NCI-H1105 (cell line): ENCODE data around the gene TTLL11.

Experiments used
- DNase-seq: peaks from one replicate; lab custom pipeline; 2025; lab: John Stamatoyannopoulos, UW

TTLL11 gene, protein sequence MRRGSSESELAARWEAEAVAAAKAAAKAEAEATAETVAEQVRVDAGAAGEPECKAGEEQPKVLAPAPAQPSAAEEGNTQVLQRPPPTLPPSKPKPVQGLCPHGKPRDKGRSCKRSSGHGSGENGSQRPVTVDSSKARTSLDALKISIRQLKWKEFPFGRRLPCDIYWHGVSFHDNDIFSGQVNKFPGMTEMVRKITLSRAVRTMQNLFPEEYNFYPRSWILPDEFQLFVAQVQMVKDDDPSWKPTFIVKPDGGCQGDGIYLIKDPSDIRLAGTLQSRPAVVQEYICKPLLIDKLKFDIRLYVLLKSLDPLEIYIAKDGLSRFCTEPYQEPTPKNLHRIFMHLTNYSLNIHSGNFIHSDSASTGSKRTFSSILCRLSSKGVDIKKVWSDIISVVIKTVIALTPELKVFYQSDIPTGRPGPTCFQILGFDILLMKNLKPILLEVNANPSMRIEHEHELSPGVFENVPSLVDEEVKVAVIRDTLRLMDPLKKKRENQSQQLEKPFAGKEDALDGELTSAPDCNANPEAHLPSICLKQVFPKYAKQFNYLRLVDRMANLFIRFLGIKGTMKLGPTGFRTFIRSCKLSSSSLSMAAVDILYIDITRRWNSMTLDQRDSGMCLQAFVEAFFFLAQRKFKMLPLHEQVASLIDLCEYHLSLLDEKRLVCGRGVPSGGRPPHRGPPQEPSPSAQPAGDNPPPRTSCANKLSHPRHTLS

GRCh38 chr9:122092611-122093506 lies at the start of gene TTLL11:
Gene TTLL11 (minus strand): TSS chr9:122093308. CDS start chr9:122093148, 160 bp downstream.
- DNase-seq: peak; percentile 88

DNA sequence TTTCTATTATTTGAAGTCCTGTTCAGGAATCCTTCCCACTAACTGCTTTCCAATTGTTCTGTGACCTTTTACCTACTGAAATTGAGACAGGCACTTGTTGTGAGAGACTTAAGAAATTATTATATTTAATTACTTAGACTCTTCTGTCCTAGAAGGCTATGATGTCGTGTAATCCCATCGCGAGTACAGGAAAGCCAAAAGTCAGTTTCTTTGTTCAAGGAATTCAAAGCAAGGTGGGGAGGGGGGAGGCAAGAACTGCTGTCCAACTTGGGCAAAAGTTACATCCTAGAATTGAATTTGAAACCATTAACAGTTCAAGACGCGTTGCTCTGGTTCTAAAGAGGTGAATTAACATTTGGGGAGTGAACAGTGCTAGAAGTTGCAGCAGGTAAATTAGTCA lies 48.6 kb upstream of the TTLL11 start:
- no peak for DNase-seq

GRCh38 chr9:122140368-122141193 lies 47.5 kb upstream of the TTLL11 start:
- no peak for DNase-seq

DNA sequence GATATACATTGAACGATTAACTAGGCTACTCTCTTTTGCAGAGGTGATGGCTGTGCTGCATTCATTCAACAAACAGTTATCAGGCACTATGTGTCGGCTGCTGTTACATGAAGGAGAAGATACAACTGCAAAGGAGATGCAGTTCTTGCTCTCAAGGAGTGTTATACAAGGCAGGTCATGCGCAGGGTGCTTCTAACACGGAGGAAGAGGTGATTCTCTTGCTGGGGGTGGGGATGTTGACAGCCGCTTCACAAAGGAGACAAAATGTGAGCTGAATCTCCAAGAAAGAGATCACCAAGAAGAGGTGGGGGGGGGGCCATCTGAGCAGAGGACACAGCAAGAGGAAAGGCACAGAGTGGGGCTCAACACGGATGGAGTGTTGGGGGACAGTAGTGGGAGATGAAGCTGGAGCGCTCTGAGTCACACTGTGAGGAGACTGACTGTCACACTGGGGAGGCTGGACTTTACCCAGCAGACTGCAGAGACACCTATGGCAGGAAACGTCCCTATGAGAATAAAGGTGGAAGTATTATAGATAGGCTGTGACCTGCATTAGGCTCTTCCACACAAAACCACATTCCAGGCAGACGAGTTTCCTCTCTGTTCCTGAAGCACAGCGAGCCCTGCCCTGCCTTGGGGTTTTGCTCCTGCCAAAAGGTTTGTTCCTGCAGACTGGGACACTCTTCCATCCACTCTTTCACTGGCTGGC lies 45.6 kb upstream of the TTLL11 start:
- DNase-seq: no peak

DNA sequence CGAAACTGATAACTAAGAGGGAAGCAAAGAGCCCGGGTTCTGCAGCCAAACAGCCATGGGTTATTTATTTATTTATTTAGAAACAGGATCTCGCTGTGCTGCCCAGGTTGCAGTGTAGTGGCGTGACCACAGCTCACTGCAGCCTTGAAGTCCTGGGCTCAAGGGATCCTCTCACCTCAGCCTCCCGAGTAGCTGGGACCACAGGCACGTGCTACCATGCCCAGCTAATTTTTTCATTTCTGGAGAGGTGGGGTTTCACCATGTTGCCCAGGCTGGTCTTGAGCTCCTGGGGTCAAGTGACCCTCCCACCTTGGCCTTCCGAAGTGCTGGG lies 42.4 kb upstream of the TTLL11 start:
- DNase-seq: no peak

DNA sequence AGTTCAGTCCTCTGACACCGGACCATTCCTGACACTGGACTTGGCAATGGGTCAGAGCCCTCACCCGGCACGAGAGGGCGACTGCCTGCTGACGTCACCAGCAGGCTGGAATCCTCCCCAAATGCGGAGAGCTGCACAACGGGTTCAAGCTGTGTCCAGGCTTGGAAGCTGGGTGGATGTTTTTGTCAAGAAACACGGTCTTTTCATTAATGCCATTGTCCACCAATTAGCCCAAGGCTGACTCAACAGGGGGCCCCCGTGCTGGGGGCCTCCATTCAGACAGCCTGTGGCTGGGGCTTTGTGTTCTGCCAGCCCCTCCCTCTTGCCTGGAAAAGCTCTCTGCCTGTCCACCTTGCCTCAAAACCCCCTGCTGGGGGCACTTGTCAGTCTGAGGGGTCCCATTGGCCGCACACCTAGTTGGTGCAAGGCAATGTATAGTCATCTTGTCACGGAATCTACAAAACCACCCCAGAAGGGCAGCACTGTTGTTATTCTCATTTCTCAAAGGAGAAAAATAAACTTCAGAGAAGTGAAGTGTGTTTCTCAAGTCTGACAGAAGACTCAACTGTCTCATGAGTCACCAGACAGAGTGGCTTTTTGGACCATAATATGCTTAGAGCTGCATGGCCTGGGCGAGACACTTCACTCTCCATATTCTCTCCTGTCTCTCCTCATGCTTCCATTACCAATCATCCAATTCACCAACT lies 41.9 kb upstream of the TTLL11 start:
- DNase-seq: no peak

- DNase-seq: no peak
Measured at GRCh38 chr9:122133984-122134535, 41.0 kb upstream of the TTLL11 start.

GRCh38 chr9:122133263-122133983 lies 40.3 kb upstream of the TTLL11 start:
- DNase-seq: no peak

DNA sequence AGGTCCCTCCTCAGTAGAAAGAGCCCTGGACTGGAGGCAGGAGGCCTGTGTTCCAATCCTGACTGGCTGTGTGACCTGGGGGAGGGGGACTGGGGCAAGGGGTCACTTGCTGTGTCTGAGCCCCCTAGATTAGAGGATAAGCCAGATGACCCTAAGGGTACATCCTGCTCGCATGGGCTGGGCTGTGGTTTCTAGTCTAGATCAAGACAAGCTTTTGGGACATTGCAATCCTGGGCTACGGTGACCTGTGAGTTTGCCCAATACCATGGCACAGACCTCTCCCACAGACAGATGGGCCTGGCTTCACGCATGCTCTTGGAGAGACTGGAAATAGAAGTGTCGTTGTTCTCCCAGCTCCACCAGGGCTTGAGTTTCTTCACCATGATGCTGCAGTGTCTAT lies 39.4 kb upstream of the TTLL11 start:
- no peak for DNase-seq

DNA sequence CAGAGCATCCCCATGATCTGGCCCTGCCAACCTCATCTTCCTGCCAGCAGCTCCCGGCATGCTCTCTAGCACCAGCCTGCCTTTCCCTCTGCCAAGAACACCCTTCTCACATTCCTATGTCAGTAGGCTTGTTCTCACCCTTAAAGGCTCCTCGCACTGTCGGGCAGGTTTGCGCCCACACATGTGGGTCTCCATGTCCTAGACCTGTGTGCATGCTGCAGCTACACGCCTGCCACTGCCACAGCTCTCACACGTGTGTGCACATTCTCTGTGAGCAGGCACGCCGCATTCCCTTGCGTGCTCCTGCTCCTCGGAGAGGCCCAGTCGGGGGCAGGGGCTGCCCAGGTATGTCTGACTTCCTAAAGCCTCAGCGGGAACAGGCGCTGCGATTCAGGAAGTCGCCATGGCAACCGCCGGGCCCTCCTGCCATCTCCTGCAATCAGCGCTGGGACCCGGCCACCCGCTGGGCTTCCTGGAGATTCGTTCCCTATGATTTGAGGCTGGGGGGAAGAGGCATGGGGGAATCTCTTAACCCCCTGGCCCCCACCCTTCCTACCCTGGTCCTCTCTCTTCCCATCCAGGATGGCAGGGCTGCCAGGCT lies 38.4 kb upstream of the TTLL11 start:
- no peak for DNase-seq

- no peak for DNase-seq
Measured at GRCh38 chr9:122130837-122131236, 37.7 kb upstream of the TTLL11 start.

DNA sequence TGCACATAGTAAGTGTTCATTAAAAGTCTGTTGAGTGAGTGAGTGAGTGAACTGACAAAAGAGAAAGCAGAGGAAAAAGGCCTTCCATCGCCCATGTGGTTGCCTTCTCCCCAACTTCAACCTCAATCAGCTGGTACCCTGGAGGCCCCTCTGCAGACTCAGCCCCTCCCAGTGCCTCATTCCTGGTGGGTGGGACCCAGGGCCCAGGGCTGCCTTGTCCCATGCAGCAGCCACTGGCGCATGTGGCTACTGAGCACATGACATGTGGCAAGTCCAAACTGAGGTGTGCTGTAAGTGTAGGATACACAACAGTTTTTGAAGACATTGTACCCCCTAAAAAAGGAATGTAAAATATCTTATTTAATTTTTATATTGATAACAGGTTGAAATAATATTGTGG lies 36.9 kb upstream of the TTLL11 start:
- no peak for DNase-seq

GRCh38 chr9:122128969-122129343 lies 35.8 kb upstream of the TTLL11 start:
- no peak for DNase-seq

DNA sequence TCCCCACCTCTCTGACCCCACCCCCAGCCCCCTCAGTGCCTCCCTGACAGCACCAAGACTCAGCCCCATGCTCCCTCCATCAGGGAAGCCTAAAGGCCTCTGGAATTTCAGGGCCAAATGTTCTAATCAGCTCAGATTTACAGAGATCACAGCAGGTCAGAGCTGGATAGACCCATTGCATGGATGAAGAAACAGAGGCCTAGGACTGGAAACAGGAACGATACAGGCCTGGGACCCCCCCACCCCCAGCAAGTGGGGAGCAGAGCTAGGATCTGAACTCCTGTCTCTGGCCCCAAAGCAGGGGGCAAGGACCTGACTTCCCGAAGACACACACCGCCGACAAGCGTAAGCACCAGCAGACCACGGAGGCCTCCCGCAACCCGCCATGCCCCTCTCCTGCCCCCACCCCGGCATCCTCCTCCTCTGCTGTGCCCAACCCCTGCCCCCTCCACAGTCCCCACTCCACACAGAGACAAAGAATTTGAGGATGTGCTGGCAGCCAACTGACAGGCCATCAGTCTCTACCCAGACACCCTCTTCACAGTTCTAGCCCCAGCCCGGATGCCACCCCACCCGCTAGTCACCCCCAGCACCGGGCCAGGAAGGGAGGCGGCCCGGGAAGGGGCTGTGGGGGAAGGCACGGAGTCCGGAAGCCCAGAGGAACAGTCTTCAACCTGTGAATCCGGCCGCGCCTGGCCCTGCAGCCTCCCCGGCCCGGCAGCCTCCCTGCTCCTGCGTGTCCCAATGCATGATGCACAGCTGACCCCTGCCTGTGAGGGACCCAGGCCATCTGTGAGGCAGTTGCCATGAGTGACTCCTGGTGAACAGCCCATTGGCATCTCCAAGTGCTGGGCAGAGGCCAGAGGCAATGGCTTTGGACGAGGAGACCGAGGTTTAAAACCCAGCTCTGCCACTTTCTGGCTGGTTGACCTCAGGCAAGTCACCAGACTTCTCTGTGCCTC lies 35.2 kb upstream of the TTLL11 start:
- no peak for DNase-seq

- DNase-seq: no peak
Measured at GRCh38 chr9:122127396-122127798, 34.3 kb upstream of the TTLL11 start.

DNA sequence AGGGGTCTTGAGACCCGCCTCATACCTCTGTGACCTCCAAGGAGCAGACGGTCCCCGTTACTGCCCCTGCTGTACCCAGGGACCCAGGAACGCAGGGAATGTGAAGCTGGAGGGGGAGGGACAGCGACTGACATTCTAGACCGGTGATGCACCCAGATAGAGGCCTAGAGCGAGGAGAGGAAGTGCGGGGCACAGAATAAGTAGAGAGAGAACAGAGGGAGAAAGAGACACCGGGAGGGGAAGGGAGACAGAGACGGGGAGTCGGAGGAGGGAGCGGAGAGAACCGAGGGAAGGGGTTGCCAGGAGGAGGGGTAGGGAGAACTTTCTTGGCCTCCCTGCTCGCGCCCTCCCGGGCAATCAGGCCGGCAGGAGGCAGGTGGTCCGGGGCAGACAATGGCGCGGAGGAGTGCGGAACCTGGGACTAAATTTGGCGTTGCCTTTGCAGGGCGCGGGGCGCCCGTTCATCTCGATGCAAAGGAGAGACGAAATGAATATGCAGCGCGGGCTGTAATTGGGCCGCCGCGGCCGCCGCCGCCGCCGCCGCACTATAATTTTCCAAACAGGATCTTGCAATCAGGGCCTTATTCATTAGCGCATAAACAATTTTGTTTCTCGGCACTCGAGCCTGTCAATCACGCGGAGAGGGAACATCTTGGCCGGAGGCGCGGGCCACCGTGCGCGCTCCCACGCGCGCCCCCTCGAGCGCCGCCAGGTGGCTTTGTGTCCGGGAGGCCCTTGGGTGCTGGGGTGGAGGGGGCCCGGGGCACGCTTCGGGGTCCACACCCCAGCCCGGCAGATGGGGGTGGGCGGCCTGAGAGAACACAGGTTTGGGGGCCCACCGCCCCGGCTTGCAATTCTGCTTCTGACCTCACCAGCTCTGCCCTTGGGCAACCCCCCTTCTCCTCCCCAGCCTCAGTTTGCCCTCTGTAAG lies 33.5 kb upstream of the TTLL11 start:
- DNase-seq: no peak
